ENCODE results near the gene USP40. TPM values are rescaled to one million over a fixed set of nuclear protein-coding genes. Genes with fewer than 3 reads are reported as not detected.
"Not testable (repeated sequence)": the region's sequence is repeated elsewhere in the genome, so short reads cannot be mapped to it uniquely, and the experiment has no call there.

USP40 gene
- polyA plus RNA-seq, 3 donors = 4.0 to 13.5 (median 5.1) TPM

DNA sequence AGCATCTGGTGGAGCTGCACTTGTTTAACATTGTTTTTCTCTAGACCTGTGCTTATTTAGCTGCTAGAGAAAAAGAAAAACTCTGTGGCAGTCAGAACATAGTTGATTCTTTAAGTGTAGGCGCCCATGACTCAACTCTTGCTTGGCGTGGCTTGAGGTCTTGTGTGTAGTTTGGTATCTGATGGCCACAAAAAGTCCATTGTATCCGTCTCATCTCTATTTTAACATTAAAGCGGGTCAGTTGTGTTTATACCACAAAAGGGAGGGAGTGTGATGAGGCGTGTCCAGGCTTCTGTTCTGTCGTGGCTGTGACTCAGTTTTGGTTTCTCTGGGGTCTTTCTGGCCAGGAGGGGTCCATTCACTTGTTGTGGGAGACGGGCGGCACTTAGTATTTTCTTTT, 26.6 kb upstream of the USP40 start:
- no peak overlapping the region for H3K4me2 ChIP-seq (replicated peaks; ENCODE audit: extremely low read depth, low read length, poor library complexity, severe bottlenecking)
- no peak overlapping the region for H3K27ac ChIP-seq (ENCODE audit: low read depth in 1 of 2, low read length in 2 of 2)
- no peaks in the 10 kb centered on the region for H3K4me1 Mint-ChIP-seq
- no peak overlapping the region for H3K4me3 Mint-ChIP-seq
- no peak overlapping the region for H3K4me3 ChIP-seq (replicated peaks in 1 of 3; ENCODE audit: low read depth in 2 of 3, low read length in 3 of 3)
- H3K27ac Mint-ChIP-seq = peak overlapping the region in 1 of 7 donors; percentile 7
- H2AFZ ChIP-seq (ENCODE audit: insufficient read depth, low read depth, low read length, poor library complexity, severe bottlenecking) = no peak overlapping the region
- H3K9me3 ChIP-seq (replicated peaks in 1 of 2; ENCODE audit: control insufficient read depth in 1 of 2, insufficient read depth in 1 of 2, low read length in 2 of 2) = no peaks in the 10 kb centered on the region
- WGBS (ENCODE audit: insufficient coverage) = 100% methylated on average over 3 of the region's 8 CpGs
- no peak for DNase-seq
- no peak overlapping the region for H3K9ac ChIP-seq (ENCODE audit: insufficient read depth, low read length, poor library complexity, severe bottlenecking)
- no peaks in the 10 kb centered on the region for H3K4me1 ChIP-seq (ENCODE audit: control insufficient read depth in 1 of 2, insufficient read depth in 2 of 2, low read length in 2 of 2)
- H3K79me2 ChIP-seq (ENCODE audit: insufficient read depth, low read length) = no peaks in the 10 kb centered on the region
- H3K27me3 ChIP-seq (ENCODE audit: control insufficient read depth in 2 of 2, insufficient read depth in 2 of 2, low read length in 2 of 2) = no peaks in the 10 kb centered on the region
- H4K20me1 ChIP-seq (ENCODE audit: insufficient read depth, low read length) = no peaks in the 10 kb centered on the region
- peaks cover 0 to 4% (median 0%) of the 10 kb centered on the region in 7 donors for H3K9me3 Mint-ChIP-seq
- intact Hi-C loops (cut with micrococcal nuclease) = no loop called here
- peaks cover 0 to 4% (median 3%) of the 10 kb centered on the region in 3 donors for H3K27me3 Mint-ChIP-seq (ENCODE audit: low read depth in 3 of 3)
- H3K36me3 ChIP-seq (replicated peaks in 1 of 2; ENCODE audit: control insufficient read depth in 1 of 2, insufficient read depth in 2 of 2, low read length in 2 of 2) = no peaks in the 10 kb centered on the region
- TF ChIP-seq CTCF (IDR thresholded peaks at IDR 0.05) = no peak
- H3K36me3 Mint-ChIP-seq = no peaks in the 10 kb centered on the region

DNA sequence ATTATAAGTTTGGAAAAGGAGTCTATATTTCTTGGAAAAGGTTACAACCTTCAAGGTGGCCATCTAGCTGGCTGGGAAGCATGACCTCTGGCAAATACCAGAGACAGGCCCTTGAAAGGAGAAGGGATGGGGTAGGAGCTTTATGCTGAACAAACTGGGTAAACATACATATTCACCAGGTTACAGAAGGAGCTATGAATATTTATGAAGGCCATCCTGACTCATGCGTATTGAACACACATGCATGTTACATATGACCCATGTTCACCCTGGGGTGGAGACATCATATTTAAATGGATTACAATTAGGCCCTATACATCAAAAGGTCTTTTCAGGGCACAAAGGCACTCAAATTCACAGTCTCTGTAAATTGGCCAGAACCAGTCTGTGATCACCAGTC, 26.1 kb upstream of the USP40 start:
- DNase-seq; H3K79me2 ChIP-seq (ENCODE audit: insufficient read depth, low read length); H3K27me3 Mint-ChIP-seq (ENCODE audit: low read depth in 3 of 3); H3K4me3 ChIP-seq (replicated peaks in 1 of 3; ENCODE audit: low read depth in 2 of 3, low read length in 3 of 3); H4K20me1 ChIP-seq (ENCODE audit: insufficient read depth, low read length); H3K9me3 Mint-ChIP-seq; H3K36me3 ChIP-seq (replicated peaks in 1 of 2; ENCODE audit: control insufficient read depth in 1 of 2, insufficient read depth in 2 of 2, low read length in 2 of 2); H3K36me3 Mint-ChIP-seq; intact Hi-C loops (cut with micrococcal nuclease); H3K4me1 Mint-ChIP-seq; H2AFZ ChIP-seq (ENCODE audit: insufficient read depth, low read depth, low read length, poor library complexity, severe bottlenecking); H3K9me3 ChIP-seq (replicated peaks in 1 of 2; ENCODE audit: control insufficient read depth in 1 of 2, insufficient read depth in 1 of 2, low read length in 2 of 2); H3K4me1 ChIP-seq (ENCODE audit: control insufficient read depth in 1 of 2, insufficient read depth in 2 of 2, low read length in 2 of 2); H3K27ac ChIP-seq (ENCODE audit: low read depth in 1 of 2, low read length in 2 of 2); H3K27ac Mint-ChIP-seq; H3K4me2 ChIP-seq (replicated peaks; ENCODE audit: extremely low read depth, low read length, poor library complexity, severe bottlenecking); H3K4me3 Mint-ChIP-seq; H3K27me3 ChIP-seq (ENCODE audit: control insufficient read depth in 2 of 2, insufficient read depth in 2 of 2, low read length in 2 of 2); H3K9ac ChIP-seq (ENCODE audit: insufficient read depth, low read length, poor library complexity, severe bottlenecking): not testable (repeated sequence)
- WGBS (ENCODE audit: insufficient coverage) = no CpG with 5 or more reads among the region's 1 CpG
